Nucleus accumbens (tissue), 56 donors: Measurements from ENCODE around the gene PTPRN2.

ENCODE experiments used
- DNase-seq, 56 donors: peaks; one replicate each; lab custom pipeline; 2025; lab: John Stamatoyannopoulos, UW

PTPRN2 gene

GRCh38 chr7:157889480-157889879 is 698.1 kb downstream of the PTPRN2 start:
- no peak for DNase-seq

GRCh38 chr7:157888579-157888978 is 699.0 kb downstream of the PTPRN2 start:
- DNase-seq, result no peak

- no peak for DNase-seq
Measured at GRCh38 chr7:157887400-157887799, 700.2 kb downstream of the PTPRN2 start.

- DNase-seq, result no peak
Measured at GRCh38 chr7:157886711-157887110, 700.9 kb downstream of the PTPRN2 start.

GRCh38 chr7:157886266-157886665 is 701.4 kb downstream of the PTPRN2 start:
- DNase-seq, result no peak

- DNase-seq, result no peak
Measured at GRCh38 chr7:157885140-157885539, 702.5 kb downstream of the PTPRN2 start.

GRCh38 chr7:157884461-157885062 is 703.1 kb downstream of the PTPRN2 start:
- no peak for DNase-seq

GRCh38 chr7:157881048-157881771 is 706.4 kb downstream of the PTPRN2 start:
- no peak for DNase-seq

- DNase-seq, result no peak
Measured at GRCh38 chr7:157879391-157879790, 708.2 kb downstream of the PTPRN2 start.

GRCh38 chr7:157877298-157878090 is 710.1 kb downstream of the PTPRN2 start:
- DNase-seq, result no peak

- DNase-seq, result no peak
Measured at GRCh38 chr7:157876469-157877285, 710.9 kb downstream of the PTPRN2 start.

- DNase-seq, result peak in 8 of 56 donors; percentile 1 to 39 (median 14)
Measured at GRCh38 chr7:157875230-157876179, 712.1 kb downstream of the PTPRN2 start.

GRCh38 chr7:157874870-157875229 is 712.8 kb downstream of the PTPRN2 start:
- DNase-seq, result no peak

GRCh38 chr7:157874208-157874816 is 713.3 kb downstream of the PTPRN2 start:
- DNase-seq, result no peak

- DNase-seq, result no peak
Measured at GRCh38 chr7:157873664-157874063, 714.0 kb downstream of the PTPRN2 start.

- no peak for DNase-seq
Measured at GRCh38 chr7:157873181-157873580, 714.4 kb downstream of the PTPRN2 start.

- DNase-seq, result no peak
Measured at GRCh38 chr7:157872447-157872846, 715.2 kb downstream of the PTPRN2 start.

GRCh38 chr7:157871681-157872080 is 715.9 kb downstream of the PTPRN2 start:
- DNase-seq, result no peak

- no peak for DNase-seq
Measured at GRCh38 chr7:157870644-157871290, 716.9 kb downstream of the PTPRN2 start.
